ENCODE results near the gene MAD1L1.

The MAD1L1 gene

GRCh38 chr7:2140216-2141020 lies 92.3 kb downstream of the MAD1L1 start:
- no peak for DNase-seq (ENCODE audit: low spot score)

GRCh38 chr7:2139004-2139699 lies 93.6 kb downstream of the MAD1L1 start:
- DNase-seq (ENCODE audit: low spot score) = no peak

- no peak for DNase-seq (ENCODE audit: low spot score)
Measured at GRCh38 chr7:2138146-2138765, 94.5 kb downstream of the MAD1L1 start.

- no peak for DNase-seq (ENCODE audit: low spot score)
Measured at GRCh38 chr7:2134740-2135139, 98.0 kb downstream of the MAD1L1 start.

GRCh38 chr7:2132243-2132642 lies 100.5 kb downstream of the MAD1L1 start:
- no peak for DNase-seq (ENCODE audit: low spot score)

GRCh38 chr7:2131800-2132199 lies 100.9 kb downstream of the MAD1L1 start:
- no peak for DNase-seq (ENCODE audit: low spot score)

- DNase-seq (ENCODE audit: low spot score) = no peak
Measured at GRCh38 chr7:2131341-2131740, 101.4 kb downstream of the MAD1L1 start.

GRCh38 chr7:2130096-2130375 lies 102.7 kb downstream of the MAD1L1 start:
- DNase-seq (ENCODE audit: low spot score) = no peak

GRCh38 chr7:2129323-2130095 lies 103.2 kb downstream of the MAD1L1 start:
- no peak for DNase-seq (ENCODE audit: low spot score)

GRCh38 chr7:2128601-2129322 lies 104.0 kb downstream of the MAD1L1 start:
- DNase-seq (ENCODE audit: low spot score) = no peak

- DNase-seq (ENCODE audit: low spot score) = no peak
Measured at GRCh38 chr7:2126621-2127020, 106.1 kb downstream of the MAD1L1 start.

- no peak for DNase-seq (ENCODE audit: low spot score)
Measured at GRCh38 chr7:2125931-2126330, 106.8 kb downstream of the MAD1L1 start.

- DNase-seq (ENCODE audit: low spot score) = no peak
Measured at GRCh38 chr7:2124604-2125345, 108.0 kb downstream of the MAD1L1 start.

- DNase-seq (ENCODE audit: low spot score) = no peak
Measured at GRCh38 chr7:2123916-2124315, 108.8 kb downstream of the MAD1L1 start.

- no peak for DNase-seq (ENCODE audit: low spot score)
Measured at GRCh38 chr7:2123360-2123759, 109.4 kb downstream of the MAD1L1 start.

- no peak for DNase-seq (ENCODE audit: low spot score)
Measured at GRCh38 chr7:2122651-2123050, 110.1 kb downstream of the MAD1L1 start.

- DNase-seq (ENCODE audit: low spot score) = no peak
Measured at GRCh38 chr7:2120841-2121830, 111.6 kb downstream of the MAD1L1 start.

GRCh38 chr7:2120251-2120660 lies 112.5 kb downstream of the MAD1L1 start:
- no peak for DNase-seq (ENCODE audit: low spot score)

GRCh38 chr7:2118630-2119190 lies 114.0 kb downstream of the MAD1L1 start:
- no peak for DNase-seq (ENCODE audit: low spot score)

GRCh38 chr7:2118056-2118455 lies 114.7 kb downstream of the MAD1L1 start:
- no peak for DNase-seq (ENCODE audit: low spot score)
